B cell (primary cell): ENCODE data around the gene ARHGAP1.

ENCODE experiments used
- EZH2 ChIP-seq: IDR thresholded peaks from 2 replicates; pipeline ENCODE4 v1.6.1; 2012; ENCODE audit warnings: borderline replicate concordance, low read depth, mild to moderate bottlenecking, moderate library complexity, low read length; ENCODE audit not compliant: insufficient read depth, poor library complexity, severe bottlenecking
- TF ChIP-seq, protein P1 (sequence below): fragments of 200-600 bp; IDR thresholded peaks from one replicate; pipeline ENCODE4 v1.8.0; 2022; ENCODE audit warnings: antibody characterized with exemption, mild to moderate bottlenecking

DNA sequence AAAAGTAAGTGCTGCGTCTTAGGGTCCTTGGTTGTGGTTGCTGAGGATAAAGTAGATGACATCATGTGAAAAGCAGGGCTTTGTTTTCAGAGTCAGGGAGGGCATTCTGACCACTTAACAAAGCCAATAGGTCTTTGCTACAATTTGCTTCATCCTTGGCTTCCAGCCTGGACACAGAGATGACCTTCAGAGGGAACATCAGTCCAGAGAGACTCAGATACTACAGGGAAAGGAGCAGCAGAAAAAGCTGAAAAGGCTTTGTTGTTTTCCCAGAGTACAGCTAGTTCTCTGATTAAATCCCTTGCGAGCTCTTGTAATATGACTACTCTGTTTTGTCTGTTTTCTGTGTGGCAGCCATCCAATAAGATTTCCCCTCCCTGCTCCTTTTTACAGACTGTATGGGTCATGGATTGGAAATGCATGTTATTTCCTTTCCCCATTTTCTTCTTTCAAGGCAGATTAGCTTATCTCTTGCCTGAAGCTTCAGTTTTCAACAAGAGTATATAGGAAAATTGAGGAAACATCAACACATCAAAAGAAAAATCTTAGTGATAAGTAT lies 51.2 kb downstream of the ARHGAP1 start:
- TF ChIP-seq, protein P1, sequence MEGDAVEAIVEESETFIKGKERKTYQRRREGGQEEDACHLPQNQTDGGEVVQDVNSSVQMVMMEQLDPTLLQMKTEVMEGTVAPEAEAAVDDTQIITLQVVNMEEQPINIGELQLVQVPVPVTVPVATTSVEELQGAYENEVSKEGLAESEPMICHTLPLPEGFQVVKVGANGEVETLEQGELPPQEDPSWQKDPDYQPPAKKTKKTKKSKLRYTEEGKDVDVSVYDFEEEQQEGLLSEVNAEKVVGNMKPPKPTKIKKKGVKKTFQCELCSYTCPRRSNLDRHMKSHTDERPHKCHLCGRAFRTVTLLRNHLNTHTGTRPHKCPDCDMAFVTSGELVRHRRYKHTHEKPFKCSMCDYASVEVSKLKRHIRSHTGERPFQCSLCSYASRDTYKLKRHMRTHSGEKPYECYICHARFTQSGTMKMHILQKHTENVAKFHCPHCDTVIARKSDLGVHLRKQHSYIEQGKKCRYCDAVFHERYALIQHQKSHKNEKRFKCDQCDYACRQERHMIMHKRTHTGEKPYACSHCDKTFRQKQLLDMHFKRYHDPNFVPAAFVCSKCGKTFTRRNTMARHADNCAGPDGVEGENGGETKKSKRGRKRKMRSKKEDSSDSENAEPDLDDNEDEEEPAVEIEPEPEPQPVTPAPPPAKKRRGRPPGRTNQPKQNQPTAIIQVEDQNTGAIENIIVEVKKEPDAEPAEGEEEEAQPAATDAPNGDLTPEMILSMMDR: no peak
- no peak for TF ChIP-seq EZH2
